GM19452 (cell line): Measurements from ENCODE around the gene CACNB2.
"Not testable (repeated sequence)": the region's sequence is repeated elsewhere in the genome, so short reads cannot be mapped to it uniquely, and the experiment has no call there.

Experiments
- ATAC-seq: cut with Tn5 transposase; IDR thresholded peaks from one replicate; pipeline ENCODE4 v1.9.1; 2021; ENCODE audit not compliant: unreplicated experiment

Gene CACNB2

DNA sequence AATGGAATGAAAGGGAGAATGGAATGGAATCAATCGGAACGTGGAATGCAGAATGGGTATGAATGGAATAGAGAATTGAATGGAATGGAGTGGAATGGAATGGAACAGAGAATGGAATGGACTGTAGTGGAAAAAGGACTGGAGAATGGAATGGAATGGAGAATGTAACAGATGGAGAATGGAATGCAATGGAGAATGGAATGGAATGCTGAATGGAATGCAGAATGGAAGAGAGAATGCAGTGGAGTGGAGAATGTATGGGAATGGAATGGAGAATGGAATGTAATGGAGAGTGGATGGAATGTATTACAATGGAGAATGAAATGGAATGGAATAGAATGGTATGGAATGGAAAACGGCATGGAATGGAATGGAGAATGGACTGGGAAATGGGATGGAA lies 414.3 kb downstream of the CACNB2 start:
- no peak for ATAC-seq

DNA sequence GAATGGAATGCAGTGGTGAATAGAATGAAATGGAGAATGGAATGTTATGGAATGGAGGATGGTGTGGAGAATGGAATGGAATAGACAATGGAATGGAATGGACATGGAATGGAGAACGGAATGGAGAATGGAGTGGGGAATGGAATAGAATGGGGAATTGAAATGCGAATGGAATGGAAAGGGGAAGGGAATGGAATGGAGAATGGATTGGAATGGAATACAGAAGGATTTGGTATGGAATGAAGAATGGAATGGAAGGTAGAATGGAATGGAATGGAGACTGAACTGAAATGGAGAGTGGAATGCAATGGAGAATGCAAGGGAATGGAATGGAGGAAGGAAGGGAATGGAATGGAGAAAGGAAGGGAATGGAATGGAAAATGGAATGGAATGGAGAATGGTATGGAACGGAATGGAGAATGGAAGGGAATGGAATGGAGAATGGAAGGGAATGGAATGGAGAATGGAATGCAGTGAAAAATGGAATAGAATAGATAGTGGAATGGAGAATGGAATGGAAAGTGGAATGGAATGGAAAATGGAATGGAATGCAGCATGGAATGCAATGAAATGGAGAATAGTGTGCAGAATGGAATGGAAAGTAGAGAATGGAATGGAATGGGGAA lies 416.4 kb downstream of the CACNB2 start:
- ATAC-seq = no peak

DNA sequence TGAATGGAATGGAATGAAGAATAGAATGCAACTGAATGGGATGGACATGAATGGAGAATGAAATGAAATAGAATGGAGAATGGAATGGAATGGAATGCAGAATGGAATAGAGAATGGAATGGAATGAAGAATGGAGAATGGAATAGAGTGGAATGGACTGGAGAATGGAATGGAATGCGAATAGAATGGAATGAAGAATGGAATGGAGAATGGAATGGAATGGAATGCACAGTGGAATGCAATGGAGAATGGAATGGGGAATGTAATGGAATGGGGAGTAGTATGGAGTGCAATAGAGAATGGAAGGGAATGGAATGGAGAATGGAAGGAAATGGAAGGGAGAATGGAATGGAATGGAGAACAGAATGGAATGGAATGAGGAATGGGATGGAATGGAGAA lies 417.7 kb downstream of the CACNB2 start:
- ATAC-seq = no peak

DNA sequence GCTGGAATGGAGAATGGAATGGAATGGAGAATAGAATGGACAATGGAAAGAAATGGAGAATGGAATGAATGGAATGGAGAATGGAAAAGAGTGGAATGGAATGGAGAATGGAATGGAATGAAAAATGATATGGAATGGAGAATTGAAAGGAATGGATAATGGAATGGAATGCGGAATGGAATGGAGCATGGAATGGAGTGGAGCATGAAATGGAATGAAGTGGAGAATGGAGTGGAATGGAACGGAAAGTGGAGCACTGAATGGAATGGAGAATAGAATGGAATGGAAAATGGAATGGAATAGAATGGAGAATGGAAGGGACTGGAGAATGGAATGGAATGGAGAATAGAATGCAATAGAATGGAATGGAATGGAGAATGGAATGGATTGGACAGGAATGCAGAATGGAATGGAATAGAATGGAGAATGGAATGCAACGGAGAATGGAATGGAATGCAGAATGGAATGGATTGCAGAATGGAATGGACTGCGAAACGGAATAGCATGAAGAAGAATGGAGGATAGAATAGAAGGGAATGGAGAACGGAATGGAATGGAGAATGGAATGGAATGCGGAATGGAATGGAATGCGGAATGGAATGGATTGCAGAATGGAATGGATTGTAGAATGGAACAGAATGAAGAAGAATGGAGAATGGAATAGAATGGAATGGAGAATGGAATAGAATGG lies 421.8 kb downstream of the CACNB2 start:
- ATAC-seq = no peak

DNA sequence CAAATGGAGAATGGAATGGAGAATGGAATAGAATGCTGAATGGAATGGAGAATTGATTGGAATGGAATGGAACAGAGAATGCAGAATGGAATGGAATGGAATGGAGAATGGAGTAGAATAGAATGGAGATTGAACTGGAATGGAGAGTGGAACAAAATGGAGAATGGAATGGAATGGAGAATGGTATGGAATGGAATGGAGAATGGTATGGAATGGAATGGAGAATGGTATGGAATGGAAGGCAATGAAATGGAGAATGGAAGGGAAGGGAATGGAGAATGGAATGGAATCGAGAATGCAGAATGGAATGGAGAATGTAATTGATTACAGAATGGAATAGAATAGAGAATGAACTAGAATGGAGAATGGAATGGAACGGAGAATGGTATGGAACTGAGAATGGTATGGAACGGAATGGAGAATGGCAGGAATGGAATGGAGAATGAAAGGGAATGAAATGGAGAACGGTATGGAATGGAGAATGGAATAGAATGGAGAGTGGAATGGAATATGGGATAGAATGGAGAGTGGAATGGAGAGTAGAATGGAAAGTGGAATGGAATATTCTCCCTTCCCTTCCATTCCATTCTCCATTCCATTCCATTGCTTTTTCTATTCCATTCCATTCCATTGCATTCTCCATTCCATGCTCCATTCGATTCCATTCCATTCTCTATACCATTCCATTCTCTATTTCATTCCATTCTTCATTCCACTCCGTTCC lies 422.9 kb downstream of the CACNB2 start:
- no peak for ATAC-seq

DNA sequence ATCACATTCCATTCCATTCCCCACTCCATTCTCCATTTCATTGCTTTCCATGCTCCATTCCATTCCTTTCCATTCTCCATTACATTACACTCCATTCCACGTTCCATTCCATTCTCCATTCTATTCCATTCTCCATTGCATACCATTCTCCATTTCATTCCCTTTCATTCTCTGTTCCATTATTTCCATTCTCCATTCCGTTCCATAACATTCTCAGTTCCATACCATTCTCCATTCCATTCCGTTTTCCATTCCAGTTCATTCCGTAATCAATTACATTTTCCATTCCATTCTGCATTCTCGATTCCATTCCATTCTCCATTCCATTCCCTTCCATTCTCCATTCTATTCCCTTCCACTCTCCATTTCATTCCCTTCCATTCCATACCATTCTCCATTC lies 424.8 kb downstream of the CACNB2 start:
- no peak for ATAC-seq

DNA sequence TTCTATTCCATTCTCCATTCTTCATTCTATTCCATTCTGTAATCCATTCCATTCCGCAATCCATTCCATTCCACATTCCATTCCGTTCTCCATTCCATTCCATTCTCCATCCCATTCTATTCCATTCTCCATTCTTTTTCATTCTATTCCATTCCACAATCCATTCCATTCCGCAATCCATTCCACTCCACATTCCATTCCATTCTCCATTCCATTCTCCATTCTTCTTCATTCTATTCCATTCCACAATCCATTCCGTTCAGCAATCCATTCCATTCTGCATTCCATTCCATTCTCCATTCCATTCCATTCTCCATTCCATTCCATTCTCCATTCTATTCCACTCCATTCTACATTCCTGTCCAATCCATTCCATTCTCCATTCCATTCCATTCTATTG lies 426.0 kb downstream of the CACNB2 start:
- ATAC-seq = no peak

DNA sequence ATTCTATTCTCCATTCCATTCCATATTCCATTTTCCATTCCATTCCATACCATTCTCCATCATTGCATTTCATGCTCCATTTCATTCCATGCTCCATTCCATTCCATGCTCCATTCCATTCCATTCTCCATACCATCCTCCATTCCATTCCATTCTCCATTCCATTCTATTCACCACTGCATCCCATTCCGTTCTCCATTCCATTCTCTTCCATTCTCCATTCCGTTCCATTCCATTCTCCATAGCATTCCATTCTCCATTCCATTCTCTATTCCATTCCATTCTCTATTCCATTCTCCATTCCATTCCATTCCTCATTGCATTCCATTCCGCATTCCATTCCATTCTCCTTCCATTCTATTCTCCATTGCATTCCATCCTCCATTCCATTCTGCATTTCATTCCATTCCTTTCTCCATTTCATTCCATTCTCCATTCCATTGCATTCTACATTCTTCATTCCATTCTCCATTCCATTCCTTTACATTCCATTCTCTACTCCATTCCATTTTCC lies 427.2 kb downstream of the CACNB2 start:
- ATAC-seq = no peak

DNA sequence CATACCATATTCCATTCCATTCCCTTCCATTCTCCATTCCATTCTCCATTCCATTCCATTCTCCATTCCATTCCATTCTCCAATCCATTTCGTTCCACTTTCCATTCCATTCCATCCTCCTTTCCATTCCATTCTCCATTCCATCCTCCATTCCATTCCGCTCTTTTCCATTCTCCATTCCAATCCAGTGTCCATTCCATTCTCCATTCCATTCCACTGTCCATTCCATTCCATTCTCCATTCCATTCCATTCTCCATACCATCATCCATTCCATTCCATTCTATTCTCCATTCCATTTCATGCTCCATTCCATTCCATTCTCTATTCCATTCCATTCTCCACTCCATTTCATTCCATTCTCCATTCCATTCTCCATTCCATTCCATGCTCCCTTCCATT lies 430.2 kb downstream of the CACNB2 start:
- not testable (repeated sequence) for ATAC-seq

DNA sequence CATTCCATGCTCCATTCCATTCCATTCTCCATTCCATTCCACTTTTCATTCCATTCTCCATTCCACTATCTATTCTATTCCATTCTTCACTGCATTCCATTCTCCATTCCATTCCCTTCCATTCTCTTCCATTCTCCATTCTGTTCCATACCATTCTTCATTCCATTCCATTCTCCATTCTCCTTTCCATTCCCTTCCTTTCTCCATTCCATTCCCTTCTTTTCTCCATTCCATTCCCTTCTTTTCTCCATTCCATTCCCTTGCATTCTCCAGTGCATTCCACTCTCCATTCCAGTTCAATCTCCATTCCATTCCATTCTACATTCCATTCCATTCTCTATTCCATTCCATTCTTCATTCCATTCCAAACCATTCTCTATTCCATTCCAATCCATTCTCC lies 430.9 kb downstream of the CACNB2 start:
- ATAC-seq = no peak

DNA sequence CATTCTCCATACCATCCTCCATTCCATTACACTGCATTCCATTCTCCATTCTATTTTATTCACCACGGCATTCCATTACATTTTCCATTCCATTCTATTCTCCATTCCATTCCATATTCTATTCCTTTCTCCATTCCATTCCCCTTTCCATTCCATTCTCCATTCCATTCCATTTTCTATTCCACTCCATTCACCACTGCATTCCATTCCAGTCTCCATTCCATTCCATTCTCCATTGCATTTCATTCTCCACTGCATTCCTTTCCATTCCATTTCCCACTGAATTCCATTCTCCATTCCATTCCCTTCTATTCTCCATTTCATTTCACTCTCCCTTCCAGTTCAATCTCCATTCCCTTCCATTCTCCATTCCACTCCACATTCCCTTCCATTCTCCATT lies 431.6 kb downstream of the CACNB2 start:
- no peak for ATAC-seq

DNA sequence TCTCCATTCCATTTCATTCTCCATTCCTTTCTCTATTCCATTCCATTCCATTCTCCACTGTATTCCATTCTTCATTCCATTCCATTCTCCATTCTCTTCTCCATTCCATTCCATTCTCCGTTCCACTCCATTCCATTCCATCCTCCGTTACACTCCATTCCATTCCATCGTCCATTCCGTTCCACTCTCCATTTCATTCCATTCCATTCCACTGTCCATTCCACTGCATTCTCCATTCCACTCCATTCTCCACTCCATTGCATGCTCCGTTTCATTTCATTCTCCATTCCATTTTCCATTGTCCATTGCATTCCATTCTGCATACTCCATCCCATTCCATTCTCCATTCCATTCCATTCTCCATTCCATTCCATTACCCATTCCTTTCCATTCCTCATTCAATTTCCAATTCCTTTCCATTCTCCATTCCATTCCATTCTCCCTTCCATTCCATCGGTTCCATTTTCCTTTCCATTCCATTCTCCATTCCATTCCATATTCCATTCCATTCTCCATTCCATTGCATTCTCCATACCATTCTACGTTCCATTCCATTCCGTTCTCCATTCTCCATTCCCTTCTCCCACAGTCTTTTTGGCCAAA lies 432.8 kb downstream of the CACNB2 start:
- ATAC-seq = no peak

DNA sequence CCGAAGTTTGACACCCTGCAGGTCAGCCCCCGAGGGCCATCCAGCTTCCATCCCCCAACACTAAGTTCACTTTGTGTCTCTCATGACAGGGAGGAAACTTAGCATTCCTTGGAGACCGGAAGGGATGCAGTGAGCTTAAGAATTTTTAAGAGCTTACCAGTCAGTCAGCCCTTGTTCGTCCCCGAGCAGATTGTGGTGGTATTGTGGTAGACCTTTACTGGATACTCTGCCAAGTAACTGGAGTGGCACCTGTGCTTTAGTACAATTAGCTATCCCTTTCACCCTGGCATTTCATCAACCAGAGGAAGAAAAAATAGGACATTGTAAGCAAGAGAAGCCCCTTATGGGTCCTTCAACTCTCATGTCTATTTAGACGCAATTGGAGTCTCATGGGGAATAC lies 436.4 kb downstream of the CACNB2 start:
- no peak for ATAC-seq

DNA sequence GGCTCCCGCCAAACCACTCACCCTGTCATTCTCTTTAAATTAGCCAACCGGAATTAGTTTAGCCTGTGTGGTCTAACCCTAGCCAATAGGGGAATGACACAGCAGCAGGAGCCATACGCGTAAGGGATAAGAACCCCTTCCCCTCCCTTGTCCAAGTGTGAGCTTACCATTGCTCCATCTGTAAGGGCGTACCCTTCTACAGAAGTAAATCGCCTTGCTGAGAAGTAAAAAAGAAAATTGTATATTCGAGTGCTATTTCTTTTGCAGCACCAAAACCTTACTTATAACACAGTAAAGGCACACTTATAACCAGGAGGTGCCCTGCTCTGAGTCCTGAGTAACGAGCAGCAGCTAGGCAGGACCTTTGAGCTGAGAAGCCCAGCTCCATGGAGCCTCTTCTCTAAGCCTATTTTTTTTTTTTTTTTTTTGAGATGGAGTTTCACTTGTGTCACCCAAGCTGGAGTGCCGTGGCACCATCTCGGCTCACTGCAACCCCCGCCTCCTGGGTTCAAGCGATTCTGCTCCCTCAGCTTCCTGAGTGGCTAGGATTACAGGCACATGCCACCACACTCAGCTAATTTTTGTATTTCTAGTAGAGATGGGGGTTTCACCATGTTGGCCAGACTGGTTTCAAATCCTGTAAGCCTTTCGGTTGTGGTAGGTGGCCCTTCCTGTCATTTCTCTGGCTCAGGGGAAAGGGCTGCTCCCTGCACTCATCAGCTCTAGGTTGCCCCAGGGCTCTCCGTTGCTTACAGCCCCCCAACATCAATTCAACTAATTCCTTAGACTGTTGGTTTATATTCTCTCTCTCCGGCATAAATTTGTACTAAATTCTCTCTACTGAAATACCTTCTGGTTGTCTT lies 437.8 kb downstream of the CACNB2 start:
- no peak for ATAC-seq

DNA sequence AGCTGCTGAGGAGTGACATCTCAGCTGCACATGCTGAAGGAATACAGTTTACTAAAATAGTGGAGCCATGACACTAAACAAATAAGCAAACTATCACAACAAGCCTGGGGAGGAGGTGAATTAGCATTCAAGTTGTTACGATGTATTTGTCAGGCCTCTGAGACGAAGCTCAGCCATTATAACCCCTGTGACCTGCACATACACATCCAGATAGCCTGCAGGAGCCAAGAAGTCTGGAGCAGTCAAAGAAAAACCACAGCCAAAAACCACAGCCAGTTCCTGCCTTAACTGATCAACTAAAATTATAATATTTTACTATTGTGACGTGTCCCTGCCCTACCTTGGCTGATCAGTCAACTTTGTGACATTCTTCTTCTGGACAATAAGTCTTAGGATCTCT lies 442.6 kb downstream of the CACNB2 start:
- ATAC-seq = no peak

DNA sequence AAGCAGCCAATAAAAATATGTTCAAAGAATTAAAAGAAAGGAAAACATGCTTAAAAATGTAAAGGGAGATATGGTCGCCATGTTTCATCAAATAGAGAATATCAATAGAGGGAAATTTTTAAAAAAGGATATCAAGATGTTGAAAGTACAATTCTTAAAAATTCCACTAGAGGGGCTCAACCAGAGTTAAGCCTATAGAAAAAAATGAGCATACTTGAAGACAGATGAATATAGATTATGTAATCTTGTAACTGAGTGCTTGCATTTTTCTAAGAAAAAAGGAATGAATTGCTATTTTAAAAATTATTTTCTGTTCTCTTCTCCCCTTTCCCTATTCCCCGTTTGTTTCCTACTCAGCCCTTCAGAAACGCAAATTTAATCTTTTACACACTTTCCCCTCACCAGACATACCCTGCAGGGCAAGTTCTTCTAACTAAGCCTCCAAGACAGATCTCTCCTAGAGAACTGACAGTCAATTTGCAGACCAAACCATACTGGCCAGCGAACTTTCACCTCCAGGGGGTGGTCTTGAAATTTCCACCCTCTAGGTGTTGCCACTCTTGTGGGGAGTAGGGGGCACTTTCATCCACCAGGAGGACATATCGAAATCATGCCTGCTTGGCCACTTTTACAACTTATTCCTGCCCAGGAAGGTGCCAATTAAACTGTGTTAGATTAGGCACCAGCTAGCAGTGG lies 443.5 kb downstream of the CACNB2 start:
- ATAC-seq = no peak

DNA sequence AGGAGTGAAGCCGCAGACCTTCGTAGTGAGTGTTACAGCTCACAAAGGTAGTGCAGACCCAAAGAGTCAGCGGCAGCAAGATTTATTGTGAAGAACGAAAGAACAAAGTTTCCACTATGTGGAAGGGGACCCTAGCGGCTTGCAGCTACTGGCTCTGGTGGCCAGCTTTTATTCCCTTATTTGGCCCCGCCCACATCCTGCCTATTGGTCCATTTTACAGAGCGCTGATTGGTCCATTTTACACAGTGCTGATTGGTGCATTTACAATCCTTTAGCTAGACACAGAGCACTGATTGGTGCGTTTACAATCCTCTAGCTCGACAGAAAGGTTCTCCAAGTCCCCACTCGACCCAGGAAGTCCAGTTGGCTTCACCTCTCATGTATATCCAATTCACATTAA lies 446.4 kb downstream of the CACNB2 start:
- not testable (repeated sequence) for ATAC-seq

DNA sequence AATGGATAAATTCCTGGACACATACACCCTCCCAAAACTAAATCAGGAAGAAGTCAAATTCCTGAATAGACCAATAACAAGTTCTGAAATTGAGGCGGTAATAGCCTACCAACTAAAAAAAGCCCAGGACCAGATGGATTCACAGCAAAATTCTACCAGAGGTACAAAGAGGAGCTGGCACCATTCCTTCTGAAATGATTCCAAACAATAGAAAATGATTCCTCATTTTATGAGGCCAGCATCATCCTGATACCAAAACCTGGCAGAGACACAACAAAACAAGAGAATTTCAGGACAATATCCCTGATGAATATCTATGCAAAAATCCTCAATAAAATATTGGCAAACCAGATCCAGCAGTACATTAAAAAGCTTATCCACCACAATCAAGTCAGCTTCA lies 450.9 kb downstream of the CACNB2 start:
- ATAC-seq = not testable (repeated sequence)
